Measurements from ENCODE around the gene LRRTM2. TPM values are rescaled to one million over a fixed set of nuclear protein-coding genes. Genes with fewer than 3 reads are reported as not detected.

The LRRTM2 gene
- total RNA-seq, 2 donors from 2014 or later, result 0.10 to 0.35 TPM

DNA sequence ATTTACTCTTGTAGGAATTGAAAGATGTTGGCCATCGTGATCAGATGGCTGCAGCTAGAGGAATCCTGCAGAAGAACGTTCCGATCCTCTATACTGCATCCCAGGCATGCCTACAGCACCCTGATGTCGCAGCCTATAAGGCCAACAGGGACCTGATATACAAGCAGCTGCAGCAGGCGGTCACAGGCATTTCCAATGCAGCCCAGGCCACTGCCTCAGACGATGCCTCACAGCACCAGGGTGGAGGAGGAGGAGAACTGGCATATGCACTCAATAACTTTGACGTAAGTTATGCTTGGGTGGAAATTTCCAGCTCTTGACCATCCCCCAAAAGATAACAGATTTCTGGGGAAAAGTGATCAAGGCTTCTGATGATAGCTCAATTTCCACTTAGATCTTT lies 50.6 kb downstream of the LRRTM2 start:
- Histone ChIP-seq H3K27ac (no peak overlapping the region), H3K9ac (ENCODE audit: low read depth in 2 of 2, low read length in 2 of 2) (no peak overlapping the region), H3K36me3 (peaks cover 6% of the 10 kb centered on the region), H3K9me3 (no peaks in the 10 kb centered on the region), H3K4me1 (no peaks in the 10 kb centered on the region), H3K27me3 (no peaks in the 10 kb centered on the region), H3K4me3 (no peak overlapping the region)
- DNase-seq, result no peak
- TF ChIP-seq, protein P1, sequence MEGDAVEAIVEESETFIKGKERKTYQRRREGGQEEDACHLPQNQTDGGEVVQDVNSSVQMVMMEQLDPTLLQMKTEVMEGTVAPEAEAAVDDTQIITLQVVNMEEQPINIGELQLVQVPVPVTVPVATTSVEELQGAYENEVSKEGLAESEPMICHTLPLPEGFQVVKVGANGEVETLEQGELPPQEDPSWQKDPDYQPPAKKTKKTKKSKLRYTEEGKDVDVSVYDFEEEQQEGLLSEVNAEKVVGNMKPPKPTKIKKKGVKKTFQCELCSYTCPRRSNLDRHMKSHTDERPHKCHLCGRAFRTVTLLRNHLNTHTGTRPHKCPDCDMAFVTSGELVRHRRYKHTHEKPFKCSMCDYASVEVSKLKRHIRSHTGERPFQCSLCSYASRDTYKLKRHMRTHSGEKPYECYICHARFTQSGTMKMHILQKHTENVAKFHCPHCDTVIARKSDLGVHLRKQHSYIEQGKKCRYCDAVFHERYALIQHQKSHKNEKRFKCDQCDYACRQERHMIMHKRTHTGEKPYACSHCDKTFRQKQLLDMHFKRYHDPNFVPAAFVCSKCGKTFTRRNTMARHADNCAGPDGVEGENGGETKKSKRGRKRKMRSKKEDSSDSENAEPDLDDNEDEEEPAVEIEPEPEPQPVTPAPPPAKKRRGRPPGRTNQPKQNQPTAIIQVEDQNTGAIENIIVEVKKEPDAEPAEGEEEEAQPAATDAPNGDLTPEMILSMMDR (IDR thresholded peaks at IDR 0.05), result no peak
- intact Hi-C loops (cut with DNase I), result no loop called here

DNA sequence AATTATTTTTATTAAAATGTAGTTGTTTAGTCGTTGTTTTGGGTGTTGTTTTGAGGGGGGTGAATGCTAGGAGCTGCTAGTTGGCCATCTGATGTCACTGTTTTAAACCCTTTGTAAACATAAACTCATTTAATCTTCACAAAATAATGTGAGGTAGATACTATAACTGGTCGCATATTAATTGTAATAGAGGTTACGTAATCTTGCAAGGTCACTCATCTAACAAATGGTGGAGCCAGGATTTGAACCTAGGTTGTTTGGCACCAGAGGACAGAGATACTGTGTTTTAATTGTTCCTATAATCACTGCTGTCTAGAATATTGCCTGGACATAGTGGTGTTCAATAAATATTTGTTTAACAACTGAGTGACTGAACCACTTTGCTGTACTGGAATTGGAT lies 54.4 kb downstream of the LRRTM2 start:
- Histone ChIP-seq H3K36me3 (peaks cover 6% of the 10 kb centered on the region), H3K27me3 (no peaks in the 10 kb centered on the region), H3K9ac (ENCODE audit: low read depth in 2 of 2, low read length in 2 of 2) (no peak overlapping the region), H3K4me1 (no peaks in the 10 kb centered on the region), H3K4me3 (no peak overlapping the region), H3K9me3 (no peaks in the 10 kb centered on the region), H3K27ac (no peak overlapping the region)
- TF ChIP-seq, protein P1 (IDR thresholded peaks at IDR 0.05), result no peak
- intact Hi-C loops (cut with DNase I), result no loop called here
- DNase-seq, result no peak

DNA sequence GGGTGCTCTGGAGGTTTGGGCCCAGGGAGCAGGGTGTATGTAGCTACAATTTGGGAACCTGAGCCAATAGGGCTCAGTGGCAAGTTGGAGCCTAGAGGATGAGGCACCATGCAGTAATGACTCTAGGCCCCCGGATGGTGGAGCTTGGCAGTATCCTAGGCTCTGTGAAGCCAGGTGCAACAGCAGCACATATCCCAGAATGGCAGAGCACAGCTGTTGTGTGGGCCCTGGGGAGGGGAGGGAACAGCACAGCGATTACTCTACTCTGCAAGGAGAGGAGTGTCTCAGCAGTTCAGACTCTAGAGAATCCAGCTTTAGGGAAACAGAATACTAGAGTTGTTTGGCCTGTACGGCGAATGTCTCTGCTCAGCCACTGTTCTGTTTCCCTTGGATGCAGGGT lies 56.1 kb downstream of the LRRTM2 start:
- no peaks in the 10 kb centered on the region for H3K4me1 ChIP-seq
- no peak overlapping the region for H3K27ac ChIP-seq
- H3K27me3 ChIP-seq, result no peaks in the 10 kb centered on the region
- TF ChIP-seq, protein P1 (IDR thresholded peaks at IDR 0.05), result no peak
- H3K36me3 ChIP-seq, result no peaks in the 10 kb centered on the region
- H3K4me3 ChIP-seq, result no peak overlapping the region
- DNase-seq, result no peak
- H3K9me3 ChIP-seq, result no peaks in the 10 kb centered on the region
- intact Hi-C loops (cut with DNase I), result no loop called here
- no peak overlapping the region for H3K9ac ChIP-seq (ENCODE audit: low read depth in 2 of 2, low read length in 2 of 2)

Other genes starting within 250 kb of the LRRTM2 start
- 100 to 1,000 TPM; 400 to 483 TPM for gene CTNNA1, start 121.9 kb downstream of the LRRTM2 start, total RNA-seq

Data from colonic mucosa (tissue), 4 donors.